ENCODE results near the gene FBXO34. TPM values are rescaled to one million over a fixed set of nuclear protein-coding genes. Genes with fewer than 3 reads are reported as not detected.
"Not testable (repeated sequence)": the region's sequence is repeated elsewhere in the genome, so short reads cannot be mapped to it uniquely, and the experiment has no call there.

Gene FBXO34
- total RNA-seq, 1 experiment from 2014 or later: 12.0 TPM

- ChIA-PET POLR2A (interaction anchor here (0.6 to 1.2 kb wide), 2 partner anchors 10 to 158 kb away, joined by 3 to 4 read pairs; no protein-coding TSS in a partner anchor), CTCF (interaction anchor here (0.6 to 1.7 kb wide), 3 partner anchors 26 to 111 kb away, joined by 3 read pairs; no protein-coding TSS in a partner anchor)
- no peaks in the 10 kb centered on the region for H3K27me3 Mint-ChIP-seq (ENCODE audit: insufficient read depth, unreplicated experiment)
- DNase-seq (ENCODE audit: unreplicated experiment): no peak
- no TSS peak for BruUV-seq (replicated peaks)
- H3K9me3 Mint-ChIP-seq (ENCODE audit: unreplicated experiment): no peaks in the 10 kb centered on the region
- peaks cover 72% of the 10 kb centered on the region for H3K36me3 Mint-ChIP-seq (ENCODE audit: insufficient read depth, unreplicated experiment)
- H3K4me3 Mint-ChIP-seq (ENCODE audit: unreplicated experiment): no peak overlapping the region
- H3K27ac Mint-ChIP-seq (ENCODE audit: low read depth, unreplicated experiment): no peak overlapping the region
- intact Hi-C loops (cut with micrococcal nuclease): no loop called here
- H3K4me1 Mint-ChIP-seq (ENCODE audit: insufficient read depth, unreplicated experiment): peaks cover 6% of the 10 kb centered on the region
- no peak for TF ChIP-seq CTCF (IDR thresholded peaks at IDR 0.05; ENCODE audit: unreplicated experiment)
Measured at GRCh38 chr14:55381561-55381960, 110.3 kb downstream of the FBXO34 start.

GRCh38 chr14:55382483-55382882, 111.3 kb downstream of the FBXO34 start:
- POLR2A ChIA-PET: interaction anchor here (1.2 kb wide), 1 partner anchor 9 kb away, joined by 4 read pairs; no protein-coding TSS in a partner anchor
- Mint-ChIP-seq H3K36me3 (ENCODE audit: insufficient read depth, unreplicated experiment) (peaks cover 71% of the 10 kb centered on the region), H3K27me3 (ENCODE audit: insufficient read depth, unreplicated experiment) (no peaks in the 10 kb centered on the region), H3K9me3 (ENCODE audit: unreplicated experiment) (no peaks in the 10 kb centered on the region), H3K4me3 (ENCODE audit: unreplicated experiment) (no peak overlapping the region), H3K27ac (ENCODE audit: low read depth, unreplicated experiment) (no peak overlapping the region), H3K4me1 (ENCODE audit: insufficient read depth, unreplicated experiment) (peaks cover 6% of the 10 kb centered on the region)
- no peak for TF ChIP-seq CTCF (IDR thresholded peaks at IDR 0.05; ENCODE audit: unreplicated experiment)
- intact Hi-C loops (cut with micrococcal nuclease): no loop called here
- no peak for DNase-seq (ENCODE audit: unreplicated experiment)
- no TSS peak for BruUV-seq (replicated peaks)
- CTCF ChIA-PET: interaction anchor here (0.8 to 1.7 kb wide), 2 partner anchors 27 to 64 kb away, joined by 3 read pairs; no protein-coding TSS in a partner anchor

- peak; percentile 10 for DNase-seq (ENCODE audit: unreplicated experiment)
- H3K27ac Mint-ChIP-seq (ENCODE audit: low read depth, unreplicated experiment); intact Hi-C loops (cut with micrococcal nuclease); H3K27me3 Mint-ChIP-seq (ENCODE audit: insufficient read depth, unreplicated experiment); H3K9me3 Mint-ChIP-seq (ENCODE audit: unreplicated experiment); BruUV-seq (replicated peaks); H3K4me3 Mint-ChIP-seq (ENCODE audit: unreplicated experiment); H3K4me1 Mint-ChIP-seq (ENCODE audit: insufficient read depth, unreplicated experiment): not testable (repeated sequence)
- ChIA-PET CTCF (interaction anchor here (1.7 kb wide), 1 partner anchor 27 kb away, joined by 3 read pairs; no protein-coding TSS in a partner anchor), POLR2A (interaction anchor here (1.2 kb wide), 1 partner anchor 8 kb away, joined by 4 read pairs; no protein-coding TSS in a partner anchor)
- peaks cover 67% of the 10 kb centered on the region for H3K36me3 Mint-ChIP-seq (ENCODE audit: insufficient read depth, unreplicated experiment)
Measured at GRCh38 chr14:55383056-55383466, 111.8 kb downstream of the FBXO34 start.

GRCh38 chr14:55383541-55384140, 112.4 kb downstream of the FBXO34 start:
- ChIA-PET CTCF (interaction anchor here (0.5 to 0.9 kb wide), 4 partner anchors 29 to 1108 kb away, joined by 3 to 5 read pairs (median 4); no protein-coding TSS in a partner anchor), POLR2A (no interaction called here)
- H3K27me3 Mint-ChIP-seq (ENCODE audit: insufficient read depth, unreplicated experiment): no peaks in the 10 kb centered on the region
- no peak for DNase-seq (ENCODE audit: unreplicated experiment)
- no peak overlapping the region for H3K27ac Mint-ChIP-seq (ENCODE audit: low read depth, unreplicated experiment)
- H3K4me3 Mint-ChIP-seq (ENCODE audit: unreplicated experiment): no peak overlapping the region
- TF ChIP-seq CTCF (IDR thresholded peaks at IDR 0.05; ENCODE audit: unreplicated experiment): no peak
- no peaks in the 10 kb centered on the region for H3K9me3 Mint-ChIP-seq (ENCODE audit: unreplicated experiment)
- peaks cover 61% of the 10 kb centered on the region for H3K36me3 Mint-ChIP-seq (ENCODE audit: insufficient read depth, unreplicated experiment)
- H3K4me1 Mint-ChIP-seq (ENCODE audit: insufficient read depth, unreplicated experiment): peaks cover 6% of the 10 kb centered on the region
- intact Hi-C loops (cut with micrococcal nuclease): no loop called here
- no TSS peak for BruUV-seq (replicated peaks)

All from MCF 10A (cell line).